ENCODE measurements around the gene ABCD1.

DNA sequence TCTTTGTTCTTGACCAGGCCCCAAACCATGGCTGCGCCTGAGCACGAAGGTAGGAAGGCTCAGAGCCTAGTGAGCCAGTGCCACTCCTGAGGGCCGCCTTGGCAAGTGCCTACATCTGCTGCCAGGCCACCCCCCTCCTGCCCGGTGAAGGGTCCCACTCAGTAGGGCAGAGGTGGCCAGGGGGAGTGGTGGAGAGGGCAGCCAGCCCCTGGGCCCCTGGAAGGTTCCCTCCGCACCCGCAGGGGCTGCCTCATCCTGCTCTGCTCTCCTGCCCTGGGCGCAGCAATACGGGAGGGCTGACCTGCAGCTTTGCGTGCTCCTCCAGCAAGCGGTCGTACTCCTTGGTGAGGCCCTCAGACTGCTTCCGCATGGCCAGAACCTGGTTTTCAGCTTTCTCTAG lies 22.9 kb upstream of the ABCD1 start:
- TF ChIP-seq, protein P1, sequence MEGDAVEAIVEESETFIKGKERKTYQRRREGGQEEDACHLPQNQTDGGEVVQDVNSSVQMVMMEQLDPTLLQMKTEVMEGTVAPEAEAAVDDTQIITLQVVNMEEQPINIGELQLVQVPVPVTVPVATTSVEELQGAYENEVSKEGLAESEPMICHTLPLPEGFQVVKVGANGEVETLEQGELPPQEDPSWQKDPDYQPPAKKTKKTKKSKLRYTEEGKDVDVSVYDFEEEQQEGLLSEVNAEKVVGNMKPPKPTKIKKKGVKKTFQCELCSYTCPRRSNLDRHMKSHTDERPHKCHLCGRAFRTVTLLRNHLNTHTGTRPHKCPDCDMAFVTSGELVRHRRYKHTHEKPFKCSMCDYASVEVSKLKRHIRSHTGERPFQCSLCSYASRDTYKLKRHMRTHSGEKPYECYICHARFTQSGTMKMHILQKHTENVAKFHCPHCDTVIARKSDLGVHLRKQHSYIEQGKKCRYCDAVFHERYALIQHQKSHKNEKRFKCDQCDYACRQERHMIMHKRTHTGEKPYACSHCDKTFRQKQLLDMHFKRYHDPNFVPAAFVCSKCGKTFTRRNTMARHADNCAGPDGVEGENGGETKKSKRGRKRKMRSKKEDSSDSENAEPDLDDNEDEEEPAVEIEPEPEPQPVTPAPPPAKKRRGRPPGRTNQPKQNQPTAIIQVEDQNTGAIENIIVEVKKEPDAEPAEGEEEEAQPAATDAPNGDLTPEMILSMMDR (IDR thresholded peaks at IDR 0.05; ENCODE audit: low read length) = no peak
- TF ChIP-seq EZH2 (IDR thresholded peaks at IDR 0.05; ENCODE audit: borderline replicate concordance, low read length) = no peak

Data from OCI-LY1 (cell line).